DMS79 (cell line): ENCODE results near the gene TMEM95.
A peak's percentile ranks its signal among the peaks of the same experiment; 100 is the strongest.

Experiments used
- DNase-seq: peaks from one replicate; lab custom pipeline; 2025; lab: John Stamatoyannopoulos, UW

TMEM95 gene

GRCh38 chr17:7355053-7355452 lies at the start of gene TMEM95:
TSS of gene TMEM95 (plus strand) at chr17:7355156. CDS start at chr17:7355205, 49 bp downstream.
- no peak for DNase-seq

- peak; percentile 100 for DNase-seq
Observed at GRCh38 chr17:7306911-7307685, 47.9 kb upstream of the TMEM95 start, which contains the start of gene EIF5A. TSS of gene EIF5A (plus strand) at chr17:7307628. CDS start at chr17:7309636, 2,008 bp downstream.

- DNase-seq = peak; percentile 2
Observed at GRCh38 chr17:7307686-7308624, 47.0 kb upstream of the TMEM95 start.

- DNase-seq = peak; percentile 44
Observed at GRCh38 chr17:7308625-7309433, 46.1 kb upstream of the TMEM95 start.

GRCh38 chr17:7309628-7310027 lies 45.3 kb upstream of the TMEM95 start:
- no peak for DNase-seq

- DNase-seq = no peak
Observed at GRCh38 chr17:7311110-7311705, 43.7 kb upstream of the TMEM95 start.

GRCh38 chr17:7312432-7313087 lies 42.4 kb upstream of the TMEM95 start:
- DNase-seq = no peak

GRCh38 chr17:7313088-7313889 lies 41.7 kb upstream of the TMEM95 start:
- no peak for DNase-seq

GRCh38 chr17:7313890-7314718 lies 40.9 kb upstream of the TMEM95 start:
- DNase-seq = no peak

GRCh38 chr17:7314719-7315569 lies 40.0 kb upstream of the TMEM95 start, which contains the start of gene GPS2:
TSS of gene GPS2 (minus strand) at chr17:7315360. CDS start at chr17:7315052, 308 bp downstream.
- DNase-seq = peak; percentile 77

- DNase-seq = peak; percentile 1
Observed at GRCh38 chr17:7315570-7316235, 39.3 kb upstream of the TMEM95 start.

- no peak for DNase-seq
Observed at GRCh38 chr17:7317161-7317803, 37.7 kb upstream of the TMEM95 start.

- DNase-seq = no peak
Observed at GRCh38 chr17:7318121-7318860, 36.7 kb upstream of the TMEM95 start.

- no peak for DNase-seq
Observed at GRCh38 chr17:7321466-7321865, 33.5 kb upstream of the TMEM95 start.

GRCh38 chr17:7322520-7323194 lies 32.3 kb upstream of the TMEM95 start:
- no peak for DNase-seq
